ENCODE data around the gene PPT1. TPM values are rescaled to one million over a fixed set of nuclear protein-coding genes. Genes with fewer than 3 reads are reported as not detected.

Gene PPT1
- total RNA-seq, 1 experiment from 2014 or later: 107 TPM

- no peak for TF ChIP-seq SOX15 (CRISPR knock-in tag; IDR thresholded peaks at IDR 0.05)
- no peak for TF ChIP-seq CDX4 (CRISPR knock-in tag; IDR thresholded peaks at IDR 0.05; ENCODE audit: borderline replicate concordance)
- no peak for TF ChIP-seq FOXJ3 (CRISPR knock-in tag; IDR thresholded peaks at IDR 0.05; ENCODE audit: borderline replicate concordance)
- no peak for TF ChIP-seq CBFB (CRISPR knock-in tag; IDR thresholded peaks at IDR 0.05; ENCODE audit: low read depth)
- TF ChIP-seq ZNF512 (CRISPR knock-in tag; IDR thresholded peaks at IDR 0.05; ENCODE audit: borderline replicate concordance): no peak
- TF ChIP-seq RORB (CRISPR knock-in tag; IDR thresholded peaks at IDR 0.05): no peak
- TF ChIP-seq TEAD4 (CRISPR knock-in tag; IDR thresholded peaks at IDR 0.05): no peak
- TF ChIP-seq ATF1 (CRISPR knock-in tag; IDR thresholded peaks at IDR 0.05): no peak
Observed at GRCh38 chr1:40075266-40075665, 21.8 kb downstream of the PPT1 start (continued).

GRCh38 chr1:40073062-40073461, 24.0 kb downstream of the PPT1 start:
- Mint-ChIP-seq H3K4me3 (no peak overlapping the region), H3K27ac (no peak overlapping the region; the same call in 1 of the 2 replicates), H3K4me1 (no peaks in the 10 kb centered on the region), H3K27me3 (ENCODE audit: low read depth) (no peaks in the 10 kb centered on the region), H3K9me3 (no peaks in the 10 kb centered on the region), H3K36me3 (peaks cover 54% of the 10 kb centered on the region)
- DNase-seq (ENCODE audit: low spot score) (no peak), ATAC-seq (no peak)
- ChIA-PET POLR2A (no interaction called here), CTCF (interaction anchor here (1.3 to 1.5 kb wide), 3 partner anchors 12 to 265 kb away, joined by 3 to 5 read pairs (median 3); no protein-coding TSS in a partner anchor)
- TF ChIP-seq ZNF263 (CRISPR knock-in tag; IDR thresholded peaks at IDR 0.05; ENCODE audit: low read depth) (no peak), ZNF671 (CRISPR knock-in tag; IDR thresholded peaks at IDR 0.05) (no peak), ARID4B (CRISPR knock-in tag; IDR thresholded peaks at IDR 0.05; ENCODE audit: borderline replicate concordance) (no peak), NR2C2 (CRISPR knock-in tag; IDR thresholded peaks at IDR 0.05) (no peak), ELF4 (CRISPR knock-in tag; IDR thresholded peaks at IDR 0.05; ENCODE audit: low read depth) (no peak), ZNF512 (CRISPR knock-in tag; IDR thresholded peaks at IDR 0.05; ENCODE audit: borderline replicate concordance) (no peak)

- no peak overlapping the region for H3K27ac Mint-ChIP-seq
- no peak overlapping the region for H3K4me3 Mint-ChIP-seq
- no peaks in the 10 kb centered on the region for H3K9me3 Mint-ChIP-seq
- no peaks in the 10 kb centered on the region for H3K27me3 Mint-ChIP-seq (ENCODE audit: low read depth)
- ChIA-PET POLR2A (no interaction called here), CTCF (interaction anchor here (1.4 to 1.5 kb wide), 2 partner anchors 153 to 266 kb away, joined by 3 read pairs; no protein-coding TSS in a partner anchor)
- H3K36me3 Mint-ChIP-seq: peaks cover 57% of the 10 kb centered on the region
- ATAC-seq: no peak
- DNase-seq (ENCODE audit: low spot score): no peak
- no peaks in the 10 kb centered on the region for H3K4me1 Mint-ChIP-seq
- TF ChIP-seq ELF4 (CRISPR knock-in tag; IDR thresholded peaks at IDR 0.05; ENCODE audit: low read depth) (no peak), ZNF317 (CRISPR knock-in tag; IDR thresholded peaks at IDR 0.05; ENCODE audit: borderline replicate concordance, low read depth) (no peak), TEAD1 (CRISPR knock-in tag; IDR thresholded peaks at IDR 0.05) (no peak), HMGXB4 (CRISPR knock-in tag; IDR thresholded peaks at IDR 0.05) (no peak), ZSCAN18 (CRISPR knock-in tag; IDR thresholded peaks at IDR 0.05) (no peak), ZNF416 (CRISPR knock-in tag; IDR thresholded peaks at IDR 0.05) (no peak)
Observed at GRCh38 chr1:40072142-40072541, 24.9 kb downstream of the PPT1 start.
